ENCODE results near the gene KRAS.
A peak's percentile ranks its signal among the peaks of the same experiment; 100 is the strongest.

The KRAS gene

GRCh38 chr12:25242981-25243679 is 7.6 kb downstream of the KRAS start:
- no peak for DNase-seq (ENCODE audit: low spot score)
- in situ Hi-C loops (cut with MboI; ENCODE audit: low pct_unique_long_range_greater_than_20kb, low sequenced_read_pairs, unreplicated experiment), result no loop called here
- no peak for TF ChIP-seq CTCF (IDR thresholded peaks at IDR 0.05; ENCODE audit: extremely low read depth, insufficient read depth, missing control alignments)

- in situ Hi-C loops (cut with MboI; ENCODE audit: low pct_unique_long_range_greater_than_20kb, low sequenced_read_pairs, unreplicated experiment), result no loop called here
- DNase-seq (ENCODE audit: low spot score), result no peak
- TF ChIP-seq CTCF (IDR thresholded peaks at IDR 0.05; ENCODE audit: extremely low read depth, insufficient read depth, missing control alignments), result peak; percentile 68
Measured at GRCh38 chr12:25241167-25242020, 9.3 kb downstream of the KRAS start.

- in situ Hi-C loops (cut with MboI; ENCODE audit: low pct_unique_long_range_greater_than_20kb, low sequenced_read_pairs, unreplicated experiment), result no loop called here
- TF ChIP-seq CTCF (IDR thresholded peaks at IDR 0.05; ENCODE audit: extremely low read depth, insufficient read depth, missing control alignments), result no peak
- DNase-seq (ENCODE audit: low spot score), result no peak
Measured at GRCh38 chr12:25236626-25237025, 14.1 kb downstream of the KRAS start.

GRCh38 chr12:25236190-25236589 is 14.5 kb downstream of the KRAS start:
- no peak for DNase-seq (ENCODE audit: low spot score)
- in situ Hi-C loops (cut with MboI; ENCODE audit: low pct_unique_long_range_greater_than_20kb, low sequenced_read_pairs, unreplicated experiment), result no loop called here
- TF ChIP-seq CTCF (IDR thresholded peaks at IDR 0.05; ENCODE audit: extremely low read depth, insufficient read depth, missing control alignments), result no peak

GRCh38 chr12:25213338-25213737 is 37.4 kb downstream of the KRAS start:
- in situ Hi-C loops (cut with MboI; ENCODE audit: low pct_unique_long_range_greater_than_20kb, low sequenced_read_pairs, unreplicated experiment), result no loop called here
- TF ChIP-seq CTCF (IDR thresholded peaks at IDR 0.05; ENCODE audit: extremely low read depth, insufficient read depth, missing control alignments), result no peak
- no peak for DNase-seq (ENCODE audit: low spot score)

GRCh38 chr12:25208554-25208953 is 42.2 kb downstream of the KRAS start:
- DNase-seq (ENCODE audit: low spot score), result no peak
- in situ Hi-C loops (cut with MboI; ENCODE audit: low pct_unique_long_range_greater_than_20kb, low sequenced_read_pairs, unreplicated experiment), result no loop called here
- no peak for TF ChIP-seq CTCF (IDR thresholded peaks at IDR 0.05; ENCODE audit: extremely low read depth, insufficient read depth, missing control alignments)
